ENCODE measurements around the gene PROKR2. TPM values are rescaled to one million over a fixed set of nuclear protein-coding genes. Genes with fewer than 3 reads are reported as not detected.

Gene PROKR2
- total and polyA plus RNA-seq, 9 of the 15 experiments (the other 6 are each of a cell fraction or from before 2014, with no cell fraction given), result not detected

GRCh38 chr20:5298811-5299210 lies 17.9 kb downstream of the PROKR2 start:
- FAIRE-seq, result no peak
- no peaks in the 10 kb centered on the region for H3K9me1 ChIP-seq (ENCODE audit: control insufficient read depth, insufficient read depth, low read length)
- ATAC-seq, result no peak
- intact Hi-C loops (cut with micrococcal nuclease), result no loop called here
- POLR2A ChIA-PET, result no interaction called here
- TF ChIP-seq KDM5B (IDR thresholded peaks at IDR 0.05; ENCODE audit: insufficient replicate concordance, low read depth, low read length) (no peak), ZNF146 (CRISPR knock-in tag; IDR thresholded peaks at IDR 0.05; ENCODE audit: unreplicated experiment) (no peak), SMC3 (conservative IDR thresholded peaks at IDR 0.05; ENCODE audit: insufficient read depth, low read depth, low read length) (no peak), ZKSCAN8 (CRISPR knock-in tag; IDR thresholded peaks at IDR 0.05) (no peak), DMBX1 (CRISPR knock-in tag; IDR thresholded peaks at IDR 0.05; ENCODE audit: borderline replicate concordance) (no peak), PPARD (CRISPR knock-in tag; IDR thresholded peaks at IDR 0.05) (no peak), IRF2 (CRISPR knock-in tag; IDR thresholded peaks at IDR 0.05) (no peak), ZNF431 (CRISPR knock-in tag; IDR thresholded peaks at IDR 0.05) (no peak), KAT7 (CRISPR knock-in tag; IDR thresholded peaks at IDR 0.05; ENCODE audit: borderline replicate concordance) (no peak), CCAR2 (IDR thresholded peaks at IDR 0.05; ENCODE audit: low read depth, low read length) (no peak), ZNF407 (IDR thresholded peaks at IDR 0.05; ENCODE audit: low read depth) (no peak), ZNF232 (CRISPR knock-in tag; IDR thresholded peaks at IDR 0.05) (no peak)
- TF ChIP-seq, protein P1, sequence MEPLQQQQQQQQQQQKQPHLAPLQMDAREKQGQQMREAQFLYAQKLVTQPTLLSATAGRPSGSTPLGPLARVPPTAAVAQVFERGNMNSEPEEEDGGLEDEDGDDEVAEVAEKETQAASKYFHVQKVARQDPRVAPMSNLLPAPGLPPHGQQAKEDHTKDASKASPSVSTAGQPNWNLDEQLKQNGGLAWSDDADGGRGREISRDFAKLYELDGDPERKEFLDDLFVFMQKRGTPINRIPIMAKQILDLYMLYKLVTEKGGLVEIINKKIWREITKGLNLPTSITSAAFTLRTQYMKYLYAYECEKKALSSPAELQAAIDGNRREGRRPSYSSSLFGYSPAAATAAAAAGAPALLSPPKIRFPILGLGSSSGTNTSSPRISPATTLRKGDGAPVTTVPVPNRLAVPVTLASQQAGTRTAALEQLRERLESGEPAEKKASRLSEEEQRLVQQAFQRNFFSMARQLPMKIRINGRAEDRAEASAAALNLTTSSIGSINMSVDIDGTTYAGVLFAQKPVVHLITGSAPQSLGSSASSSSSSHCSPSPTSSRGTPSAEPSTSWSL (CRISPR knock-in tag; IDR thresholded peaks at IDR 0.05; ENCODE audit: borderline replicate concordance), result no peak
- H3K36me3 ChIP-seq (ENCODE audit: control insufficient read depth, insufficient read depth, low read length), result no peaks in the 10 kb centered on the region
- H3K4me2 ChIP-seq (ENCODE audit: insufficient read depth, low read length), result no peak overlapping the region
- no peaks in the 10 kb centered on the region for H4K20me1 ChIP-seq (replicated peaks; ENCODE audit: control insufficient read depth, insufficient read depth, low read length)
- H3K79me2 ChIP-seq (ENCODE audit: control insufficient read depth, insufficient read depth, low read length), result no peaks in the 10 kb centered on the region
- H3K4me3 ChIP-seq, result no peak overlapping the region
- 0% methylated on average over 5 of the region's 5 CpGs for WGBS (ENCODE audit: insufficient coverage, low coverage, missing lambda C conversion rate)
- in situ Hi-C loops (cut with MboI), result no loop called here
- CTCF ChIA-PET (ENCODE audit: low intra/inter-chr PET ratio), result no interaction called here
- no peak overlapping the region for H3K27ac ChIP-seq (ENCODE audit: extremely low read depth, low read depth, low read length)
- no peak overlapping the region for H3K9ac ChIP-seq (ENCODE audit: insufficient read depth in 1 of 2, low read depth in 2 of 2, low read length in 2 of 2)
- H3K4me1 ChIP-seq (replicated peaks in 1 of 2; ENCODE audit: control insufficient read depth in 2 of 2, insufficient read depth in 2 of 2, low read length in 2 of 2), result no peaks in the 10 kb centered on the region
- no TSS peak for BruUV-seq (replicated peaks)
- H3K9me3 ChIP-seq (replicated peaks; ENCODE audit: control insufficient read depth, insufficient read depth, low read depth, low read length), result no peaks in the 10 kb centered on the region
- DNase-seq (ENCODE audit: extremely low read depth in 1 of 4, low spot score in 3 of 4), result no peak
- peaks cover 0 to 7% of the 10 kb centered on the region in 2 experiments; a peak in 2 of 5 replicates for H3K27me3 ChIP-seq (ENCODE audit: control insufficient read depth in 2 of 2, insufficient read depth in 2 of 2, low read length in 2 of 2)
- no peak overlapping the region for H2AFZ ChIP-seq (ENCODE audit: low read depth, low read length)
